ENCODE measurements around the gene LDB2. TPM values are rescaled to one million over a fixed set of nuclear protein-coding genes. Genes with fewer than 3 reads are reported as not detected.

The LDB2 gene
- polyA plus RNA-seq, 3 donors = not detected

GRCh38 chr4:16684935-16685334, 213.5 kb downstream of the LDB2 start:
- DNase-seq = no peak
- Histone ChIP-seq H3K4me2 (replicated peaks; ENCODE audit: extremely low read depth, low read length, poor library complexity, severe bottlenecking) (no peak overlapping the region), H2AFZ (ENCODE audit: insufficient read depth, low read depth, low read length, poor library complexity, severe bottlenecking) (no peak overlapping the region), H3K27me3 (ENCODE audit: control insufficient read depth in 2 of 2, insufficient read depth in 2 of 2, low read length in 2 of 2) (no peaks in the 10 kb centered on the region), H4K20me1 (ENCODE audit: insufficient read depth, low read length) (no peaks in the 10 kb centered on the region), H3K4me1 (ENCODE audit: control insufficient read depth in 1 of 2, insufficient read depth in 2 of 2, low read length in 2 of 2) (no peaks in the 10 kb centered on the region), H3K9me3 (replicated peaks in 1 of 2; ENCODE audit: control insufficient read depth in 1 of 2, insufficient read depth in 1 of 2, low read length in 2 of 2) (no peaks in the 10 kb centered on the region), H3K36me3 (replicated peaks in 1 of 2; ENCODE audit: control insufficient read depth in 1 of 2, insufficient read depth in 2 of 2, low read length in 2 of 2) (no peaks in the 10 kb centered on the region), H3K27ac (ENCODE audit: low read depth in 1 of 2, low read length in 2 of 2) (no peak overlapping the region), H3K9ac (ENCODE audit: insufficient read depth, low read length, poor library complexity, severe bottlenecking) (no peak overlapping the region), H3K79me2 (ENCODE audit: insufficient read depth, low read length) (no peaks in the 10 kb centered on the region), H3K4me3 (replicated peaks in 1 of 3; ENCODE audit: low read depth in 2 of 3, low read length in 3 of 3) (no peak overlapping the region)
- Mint-ChIP-seq H3K4me1 (no peaks in the 10 kb centered on the region), H3K36me3 (no peaks in the 10 kb centered on the region), H3K27me3 (ENCODE audit: low read depth in 3 of 3) (peaks cover 0 to 4% (median 3%) of the 10 kb centered on the region in 3 donors), H3K27ac (no peak overlapping the region), H3K4me3 (no peak overlapping the region), H3K9me3 (peaks cover 0 to 4% (median 0%) of the 10 kb centered on the region in 7 donors)
- intact Hi-C loops (cut with micrococcal nuclease) = no loop called here
- no CpG with 5 or more reads among the region's 3 CpGs for WGBS (ENCODE audit: insufficient coverage)
- TF ChIP-seq CTCF (IDR thresholded peaks at IDR 0.05) = no peak

DNA sequence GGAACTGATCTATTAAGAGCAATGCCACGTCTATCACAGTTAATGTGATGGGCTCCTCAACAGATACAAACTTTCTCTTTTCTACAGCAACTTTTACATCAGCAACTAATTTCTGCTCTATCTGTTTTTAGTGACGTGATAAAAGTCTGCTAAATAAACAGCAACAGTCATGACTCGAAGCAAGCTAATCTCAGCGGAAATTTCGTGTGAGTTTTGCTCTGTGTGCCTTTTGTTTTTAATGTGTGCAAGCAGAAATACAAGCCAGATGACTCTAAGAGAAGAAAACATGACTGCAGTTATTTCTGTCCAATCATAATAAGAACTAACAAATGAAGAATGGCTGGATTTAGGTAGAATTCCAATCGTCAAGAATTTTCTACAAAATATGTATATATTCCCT, 214.3 kb downstream of the LDB2 start:
- Histone ChIP-seq H4K20me1 (ENCODE audit: insufficient read depth, low read length) (no peaks in the 10 kb centered on the region), H3K9ac (ENCODE audit: insufficient read depth, low read length, poor library complexity, severe bottlenecking) (no peak overlapping the region), H3K27ac (ENCODE audit: low read depth in 1 of 2, low read length in 2 of 2) (no peak overlapping the region), H3K4me2 (replicated peaks; ENCODE audit: extremely low read depth, low read length, poor library complexity, severe bottlenecking) (no peak overlapping the region), H3K4me3 (replicated peaks in 1 of 3; ENCODE audit: low read depth in 2 of 3, low read length in 3 of 3) (no peak overlapping the region), H3K36me3 (replicated peaks in 1 of 2; ENCODE audit: control insufficient read depth in 1 of 2, insufficient read depth in 2 of 2, low read length in 2 of 2) (no peaks in the 10 kb centered on the region), H3K4me1 (ENCODE audit: control insufficient read depth in 1 of 2, insufficient read depth in 2 of 2, low read length in 2 of 2) (no peaks in the 10 kb centered on the region), H3K27me3 (ENCODE audit: control insufficient read depth in 2 of 2, insufficient read depth in 2 of 2, low read length in 2 of 2) (no peaks in the 10 kb centered on the region), H2AFZ (ENCODE audit: insufficient read depth, low read depth, low read length, poor library complexity, severe bottlenecking) (no peak overlapping the region), H3K79me2 (ENCODE audit: insufficient read depth, low read length) (no peaks in the 10 kb centered on the region), H3K9me3 (replicated peaks in 1 of 2; ENCODE audit: control insufficient read depth in 1 of 2, insufficient read depth in 1 of 2, low read length in 2 of 2) (no peaks in the 10 kb centered on the region)
- 87% methylated on average over 3 of the region's 6 CpGs for WGBS (ENCODE audit: insufficient coverage)
- H3K4me1 Mint-ChIP-seq = no peaks in the 10 kb centered on the region
- H3K4me3 Mint-ChIP-seq = no peak overlapping the region
- H3K27me3 Mint-ChIP-seq (ENCODE audit: low read depth in 3 of 3) = peaks cover 0 to 4% (median 3%) of the 10 kb centered on the region in 3 donors
- H3K9me3 Mint-ChIP-seq = peaks cover 0 to 4% (median 2%) of the 10 kb centered on the region in 7 donors
- DNase-seq = no peak
- H3K36me3 Mint-ChIP-seq = no peaks in the 10 kb centered on the region
- H3K27ac Mint-ChIP-seq = no peak overlapping the region
- intact Hi-C loops (cut with micrococcal nuclease) = no loop called here
- TF ChIP-seq CTCF (IDR thresholded peaks at IDR 0.05) = no peak

Measured in CD14-positive monocyte (primary cell).